NT2/D1 (cell line): ENCODE data around the gene ZNF524.

Source experiments
- SUZ12 ChIP-seq: IDR thresholded peaks from 2 replicates; pipeline ENCODE4 v1.6.1; 2011; ENCODE audit not compliant: insufficient read length, insufficient read depth; ENCODE audit errors: extremely low read depth
- YY1 ChIP-seq: IDR thresholded peaks from 2 replicates; pipeline ENCODE4 v1.6.1; 2011; ENCODE audit not compliant: insufficient read length, insufficient read depth
- ZNF274 ChIP-seq: IDR thresholded peaks from 2 replicates; pipeline ENCODE4 v1.6.1; 2011; ENCODE audit warnings: mild to moderate bottlenecking, low read depth, low read length

DNA sequence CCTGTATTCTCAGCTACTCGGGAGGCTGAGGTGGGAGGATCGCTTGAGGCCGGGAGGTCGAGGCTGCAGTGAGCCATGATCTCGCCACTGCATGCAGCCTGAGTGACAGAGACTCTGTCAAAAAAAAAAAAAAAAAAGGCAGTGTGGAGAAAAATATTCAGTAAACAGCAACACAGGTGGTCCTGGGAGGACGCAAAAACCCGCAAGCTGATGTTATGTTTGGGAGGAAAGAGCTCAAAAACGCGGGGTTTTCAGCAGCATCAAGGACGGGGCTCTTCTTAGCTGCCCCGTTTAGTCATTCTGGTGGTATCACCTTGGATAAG lies 24.9 kb downstream of the ZNF524 start:
- TF ChIP-seq SUZ12 (no peak), YY1 (no peak), ZNF274 (no peak)
